Neural progenitor cell (in vitro differentiated cells): Measurements from ENCODE around the gene TIAM1.

ENCODE experiments used
- EZH2 ChIP-seq: fragments of 200-600 bp; sonication (generic); IDR thresholded peaks from 2 replicates; pipeline ENCODE4 v1.6.1; 2017; ENCODE audit warnings: antibody characterized with exemption, mild to moderate bottlenecking, moderate library complexity
- TF ChIP-seq, protein P1 (sequence below): fragments of 200-600 bp; sonication (generic); IDR thresholded peaks from 2 replicates; pipeline ENCODE4 v1.5.1; 2017; ENCODE audit warnings: antibody characterized with exemption, mild to moderate bottlenecking

DNA sequence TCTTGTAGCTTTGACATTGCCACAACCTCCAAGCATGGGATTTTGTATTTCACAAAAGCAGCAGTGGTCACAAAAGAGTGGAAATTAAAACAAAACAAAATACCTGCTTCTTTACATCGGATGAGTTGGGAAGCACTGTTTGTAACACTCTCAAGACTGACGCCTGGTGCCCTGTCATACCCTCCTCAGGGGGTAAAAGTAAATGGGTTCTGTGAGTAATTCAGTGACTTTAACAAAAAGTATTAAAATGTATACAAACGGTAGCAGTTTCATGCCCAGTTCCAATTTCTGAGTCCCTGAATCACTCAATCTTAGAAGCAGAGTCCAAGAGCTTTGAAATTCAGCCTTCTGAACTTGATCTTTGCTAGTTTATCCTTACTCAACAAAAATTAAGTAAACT is 152.5 kb downstream of the TIAM1 start:
- TF ChIP-seq, protein P1, sequence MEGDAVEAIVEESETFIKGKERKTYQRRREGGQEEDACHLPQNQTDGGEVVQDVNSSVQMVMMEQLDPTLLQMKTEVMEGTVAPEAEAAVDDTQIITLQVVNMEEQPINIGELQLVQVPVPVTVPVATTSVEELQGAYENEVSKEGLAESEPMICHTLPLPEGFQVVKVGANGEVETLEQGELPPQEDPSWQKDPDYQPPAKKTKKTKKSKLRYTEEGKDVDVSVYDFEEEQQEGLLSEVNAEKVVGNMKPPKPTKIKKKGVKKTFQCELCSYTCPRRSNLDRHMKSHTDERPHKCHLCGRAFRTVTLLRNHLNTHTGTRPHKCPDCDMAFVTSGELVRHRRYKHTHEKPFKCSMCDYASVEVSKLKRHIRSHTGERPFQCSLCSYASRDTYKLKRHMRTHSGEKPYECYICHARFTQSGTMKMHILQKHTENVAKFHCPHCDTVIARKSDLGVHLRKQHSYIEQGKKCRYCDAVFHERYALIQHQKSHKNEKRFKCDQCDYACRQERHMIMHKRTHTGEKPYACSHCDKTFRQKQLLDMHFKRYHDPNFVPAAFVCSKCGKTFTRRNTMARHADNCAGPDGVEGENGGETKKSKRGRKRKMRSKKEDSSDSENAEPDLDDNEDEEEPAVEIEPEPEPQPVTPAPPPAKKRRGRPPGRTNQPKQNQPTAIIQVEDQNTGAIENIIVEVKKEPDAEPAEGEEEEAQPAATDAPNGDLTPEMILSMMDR: no peak
- TF ChIP-seq EZH2: no peak
